Right lobe of liver (tissue), 6 donors: ENCODE data around the gene FLII. TPM values are rescaled to one million over a fixed set of nuclear protein-coding genes. Genes with fewer than 3 reads are reported as not detected.

Experiments used
- ATAC-seq, 4 donors: fragments of 200-7000 bp; cut with Tn5 transposase; one replicate each; pipeline ENCODE4 v1.9.1; 2020; ENCODE audit warnings: mild to moderate bottlenecking in 4 of 4, moderate library complexity in 4 of 4
- DNase-seq, 3 donors: peaks; one replicate each; pipeline ENCODE4 v3.0.0-alpha.2; 2020
- H3K27ac ChIP-seq, 3 donors: fragments of 200-600 bp; one replicate each; pipeline ENCODE4 v1.8.0; 2022
- H3K27me3 ChIP-seq, 2 donors: fragments of 200-600 bp; one replicate each; pipeline ENCODE4 v1.8.0; 2022
- H3K36me3 ChIP-seq, 4 donors: fragments of 200-600 bp; sonication (generic) in 1 of 4; one replicate each; pipeline versions ENCODE4 v1.5.1 to v1.8.0; 2017 to 2022; ENCODE audit warnings: control low read depth in 1 of 4
- H3K4me1 ChIP-seq, 4 donors: fragments of 200-600 bp; sonication (generic) in 1 of 4; one replicate each; pipeline versions ENCODE4 v1.5.1 to v1.8.0; 2017 to 2022; ENCODE audit warnings: control low read depth in 1 of 4
- H3K4me3 ChIP-seq, 3 donors: fragments of 200-600 bp; one replicate each; pipeline ENCODE4 v1.8.0; 2022
- H3K9me3 ChIP-seq, 4 donors: fragments of 200-600 bp; sonication (generic) in 1 of 4; one replicate each; pipeline versions ENCODE4 v1.5.1 to v1.8.0; 2017 to 2022; ENCODE audit warnings: control low read depth in 1 of 4
- POLR2A ChIP-seq: fragments of 450-650 bp; IDR thresholded peaks from one replicate; pipeline ENCODE4 v1.6.1; 2017; ENCODE audit warnings: antibody characterized with exemption, mild to moderate bottlenecking
- WGBS: methylation state at CpG from one replicate; pipeline ENCODE4 v1.1.6; 2018; ENCODE audit warnings: low coverage, low lambda C conversion rate; ENCODE audit not compliant: insufficient coverage; ENCODE audit errors: missing lambda C conversion rate; 5-methylcytosine and 5-hydroxymethylcytosine counted together
- intact Hi-C, 2 donors: fragments of 100-400 bp; cut with DNase I; formaldehyde crosslinking; loops; one replicate each; pipeline versions ENCODE4 v1.11.2 to v1.14.1; 2022
- total RNA-seq, 6 experiments: library from RNA; depleted of rRNA in 2 of 6; stranded (reverse); fragments of >200 nt in 2 of 6; fragmentation: NEBNext Ultra II Directional in 3 of 6; extraction: Animal tissue kit (Norgen Biotek cat#: 25700) in 3 of 6; gene quantifications; one replicate each; pipeline versions ENCODE4 v1.1.0 to v1.2.4, GENCODE V29; 2016 to 2023
- TF ChIP-seq, protein P1 (sequence below), 4 donors: fragments of 200-600 bp in 3 of 4; fragments of 450-650 bp in 1 of 4; IDR thresholded peaks; one replicate each; pipeline versions ENCODE4 v1.5.1 to v1.8.0; 2016 to 2022; ENCODE audit warnings: antibody characterized with exemption in 4 of 4, mild to moderate bottlenecking in 2 of 4
- donor health status: DM: no; HTN: yes; CAD: no.
- donor health status: DM: no; HTN: no; CAD: no.
- donor health status: DM: no; HTN: no; CAD: no.
- donor health status: DM: no; HTN: yes; CAD: no.
- donor health status: DM: no; HTN: yes; CAD: no.

The FLII gene
- total RNA-seq, 6 experiments from 2014 or later, result 89.0 to 171 (median 116) TPM

- Histone ChIP-seq H3K4me1 (no peaks in the 10 kb centered on the region), H3K9me3 (no peaks in the 10 kb centered on the region), H3K4me3 (no peak overlapping the region), H3K27ac (no peak overlapping the region), H3K36me3 (no peaks in the 10 kb centered on the region), H3K27me3 (no peaks in the 10 kb centered on the region)
- TF ChIP-seq POLR2A, result no peak
- TF ChIP-seq, protein P1, sequence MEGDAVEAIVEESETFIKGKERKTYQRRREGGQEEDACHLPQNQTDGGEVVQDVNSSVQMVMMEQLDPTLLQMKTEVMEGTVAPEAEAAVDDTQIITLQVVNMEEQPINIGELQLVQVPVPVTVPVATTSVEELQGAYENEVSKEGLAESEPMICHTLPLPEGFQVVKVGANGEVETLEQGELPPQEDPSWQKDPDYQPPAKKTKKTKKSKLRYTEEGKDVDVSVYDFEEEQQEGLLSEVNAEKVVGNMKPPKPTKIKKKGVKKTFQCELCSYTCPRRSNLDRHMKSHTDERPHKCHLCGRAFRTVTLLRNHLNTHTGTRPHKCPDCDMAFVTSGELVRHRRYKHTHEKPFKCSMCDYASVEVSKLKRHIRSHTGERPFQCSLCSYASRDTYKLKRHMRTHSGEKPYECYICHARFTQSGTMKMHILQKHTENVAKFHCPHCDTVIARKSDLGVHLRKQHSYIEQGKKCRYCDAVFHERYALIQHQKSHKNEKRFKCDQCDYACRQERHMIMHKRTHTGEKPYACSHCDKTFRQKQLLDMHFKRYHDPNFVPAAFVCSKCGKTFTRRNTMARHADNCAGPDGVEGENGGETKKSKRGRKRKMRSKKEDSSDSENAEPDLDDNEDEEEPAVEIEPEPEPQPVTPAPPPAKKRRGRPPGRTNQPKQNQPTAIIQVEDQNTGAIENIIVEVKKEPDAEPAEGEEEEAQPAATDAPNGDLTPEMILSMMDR (IDR thresholded peaks at IDR 0.05), result no peak
- no peak for DNase-seq
- WGBS, result 95% methylated on average over 11 of the region's 22 CpGs
- ATAC-seq, result no peak
- intact Hi-C loops, result no loop called here
Measured at GRCh38 chr17:18234853-18235380, 23.6 kb downstream of the FLII start.

DNA sequence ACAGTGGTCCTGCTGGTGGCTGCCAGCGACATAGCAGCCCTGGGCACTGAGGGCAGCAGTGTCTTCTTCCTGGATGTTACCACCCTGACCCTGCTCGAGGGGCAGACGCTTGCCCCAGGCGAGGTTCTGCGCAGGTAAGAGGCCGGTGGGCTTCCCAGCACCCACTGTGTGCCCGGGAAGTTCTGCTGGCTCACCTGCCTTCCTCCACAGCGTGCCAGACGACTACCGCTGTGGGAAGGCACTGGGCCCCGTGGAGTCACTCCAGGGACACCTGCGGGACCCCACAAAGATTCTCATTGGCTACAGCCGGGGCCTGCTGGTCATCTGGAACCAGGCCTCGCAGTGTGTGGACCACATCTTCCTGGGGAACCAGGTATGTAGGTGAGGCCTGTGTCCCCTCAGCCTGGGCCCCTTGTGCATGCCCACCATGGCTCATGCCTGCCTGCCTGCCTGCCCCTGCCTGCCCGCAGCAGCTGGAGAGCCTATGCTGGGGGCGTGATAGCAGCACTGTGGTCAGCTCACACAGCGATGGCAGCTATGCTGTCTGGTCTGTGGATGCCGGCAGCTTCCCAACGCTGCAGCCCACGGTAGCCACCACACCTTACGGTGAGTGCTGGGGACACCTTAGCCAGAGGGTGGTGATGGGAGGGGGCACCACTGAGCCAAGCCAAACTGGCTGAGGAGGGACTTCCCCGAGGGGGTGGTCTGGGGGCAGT lies 24.6 kb downstream of the FLII start:
- TF ChIP-seq POLR2A, result no peak
- TF ChIP-seq, protein P1 (IDR thresholded peaks at IDR 0.05), result no peak
- intact Hi-C loops, result no loop called here
- no peaks in the 10 kb centered on the region for H3K4me1 ChIP-seq
- no peak for DNase-seq
- no peak for ATAC-seq
- no peak overlapping the region for H3K4me3 ChIP-seq
- no peaks in the 10 kb centered on the region for H3K27me3 ChIP-seq
- no peaks in the 10 kb centered on the region for H3K9me3 ChIP-seq
- H3K36me3 ChIP-seq, result no peaks in the 10 kb centered on the region
- no peak overlapping the region for H3K27ac ChIP-seq
- no CpG with 5 or more reads among the region's 22 CpGs for WGBS

GRCh38 chr17:18231164-18231563 lies 27.4 kb downstream of the FLII start:
- TF ChIP-seq, protein P1 (IDR thresholded peaks at IDR 0.05), result no peak
- no peak for TF ChIP-seq POLR2A
- H3K9me3 ChIP-seq, result no peaks in the 10 kb centered on the region
- no peaks in the 10 kb centered on the region for H3K4me1 ChIP-seq
- 75% methylated on average over 4 of the region's 9 CpGs for WGBS
- ATAC-seq, result no peak
- intact Hi-C loops, result no loop called here
- no peaks in the 10 kb centered on the region for H3K36me3 ChIP-seq
- DNase-seq, result no peak
- no peak overlapping the region for H3K27ac ChIP-seq
- H3K27me3 ChIP-seq, result no peaks in the 10 kb centered on the region
- no peak overlapping the region for H3K4me3 ChIP-seq

GRCh38 chr17:18230288-18231141 lies 28.0 kb downstream of the FLII start:
- WGBS, result 67% methylated on average over 3 of the region's 14 CpGs
- H3K27ac ChIP-seq, result no peak overlapping the region
- intact Hi-C loops, result no loop called here
- no peaks in the 10 kb centered on the region for H3K36me3 ChIP-seq
- no peak overlapping the region for H3K4me3 ChIP-seq
- no peaks in the 10 kb centered on the region for H3K9me3 ChIP-seq
- no peaks in the 10 kb centered on the region for H3K4me1 ChIP-seq
- DNase-seq, result no peak
- ATAC-seq, result no peak
- no peaks in the 10 kb centered on the region for H3K27me3 ChIP-seq
- TF ChIP-seq, protein P1 (IDR thresholded peaks at IDR 0.05), result no peak
- TF ChIP-seq POLR2A, result no peak
